ENCODE results near the gene OR2A1.
"Not testable (repeated sequence)": the region's sequence is repeated elsewhere in the genome, so short reads cannot be mapped to it uniquely, and the experiment has no call there.

Gene OR2A1

DNA sequence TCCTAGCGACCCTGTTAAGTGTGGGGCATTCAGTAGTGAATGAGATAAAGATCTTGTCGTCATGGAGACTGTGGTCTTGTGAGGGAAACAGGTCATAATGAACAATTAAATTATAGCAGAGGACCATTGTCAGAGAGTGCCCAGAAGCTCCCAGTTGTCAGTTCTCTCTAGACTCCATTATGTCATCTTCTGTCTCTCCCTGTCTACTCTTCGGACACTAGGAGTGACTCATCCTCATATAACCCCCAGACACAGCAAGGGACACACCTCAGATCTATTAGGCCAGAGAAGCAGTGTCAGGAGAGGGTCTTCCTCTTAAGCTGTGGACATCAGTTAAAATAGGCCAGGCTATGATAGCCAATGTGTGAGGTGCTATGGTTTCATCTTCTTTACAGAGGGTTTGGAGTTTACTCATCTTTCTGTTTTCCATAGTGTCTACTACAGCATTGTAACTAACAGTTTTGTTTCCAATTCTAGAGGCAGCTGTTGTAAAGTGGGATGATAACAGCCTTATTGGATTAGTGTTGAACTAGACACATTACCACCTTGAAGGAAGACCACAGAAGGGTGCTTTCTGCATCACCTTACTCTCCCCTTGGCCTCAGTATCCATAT lies 24.9 kb upstream of the OR2A1 start:
- ATAC-seq (ENCODE audit: insufficient read depth, low read depth); DNase-seq; H3K4me3 ChIP-seq (ENCODE audit: low read depth in 1 of 2, low read length in 2 of 2); H3K27ac ChIP-seq (ENCODE audit: low read length); H3K4me2 ChIP-seq (ENCODE audit: insufficient read depth, low read length); H3K9ac ChIP-seq (ENCODE audit: low read depth, low read length); H3K79me2 ChIP-seq (ENCODE audit: insufficient read depth, low read length); H3K27me3 ChIP-seq (ENCODE audit: insufficient read depth, low read length, poor library complexity); H3K4me1 ChIP-seq (ENCODE audit: insufficient read depth, low read length); H2AFZ ChIP-seq (ENCODE audit: low read depth, low read length); H4K20me1 ChIP-seq (ENCODE audit: insufficient read depth, low read length); H3K36me3 ChIP-seq (ENCODE audit: insufficient read depth, low read length); H3K9me3 ChIP-seq (ENCODE audit: insufficient read depth, low read length, severe bottlenecking): not testable (repeated sequence)

DNA sequence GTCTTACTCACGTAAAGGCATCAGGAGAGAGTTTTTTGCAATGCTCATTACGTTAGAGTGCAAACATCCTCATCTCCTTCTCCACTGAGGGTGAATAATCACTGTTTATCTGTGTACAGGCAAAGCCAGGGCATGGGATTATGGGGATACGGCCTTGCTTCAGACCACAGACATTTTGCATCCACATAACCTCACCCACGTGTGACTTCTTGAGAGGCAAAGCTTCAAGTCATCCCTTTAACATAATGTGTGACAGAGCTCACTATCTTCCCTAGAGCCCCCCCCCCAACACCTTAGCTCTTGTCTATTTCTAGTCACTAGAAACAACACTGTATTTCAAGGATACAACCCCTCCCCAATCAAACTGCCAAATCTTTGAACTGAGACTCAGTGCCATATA lies 20.6 kb upstream of the OR2A1 start:
- H3K9me3 ChIP-seq (ENCODE audit: insufficient read depth, low read length, severe bottlenecking); H2AFZ ChIP-seq (ENCODE audit: low read depth, low read length); H3K4me3 ChIP-seq (ENCODE audit: low read depth in 1 of 2, low read length in 2 of 2); H3K4me2 ChIP-seq (ENCODE audit: insufficient read depth, low read length); H3K9ac ChIP-seq (ENCODE audit: low read depth, low read length); H3K36me3 ChIP-seq (ENCODE audit: insufficient read depth, low read length); H3K79me2 ChIP-seq (ENCODE audit: insufficient read depth, low read length); H3K27ac ChIP-seq (ENCODE audit: low read length); DNase-seq; H3K27me3 ChIP-seq (ENCODE audit: insufficient read depth, low read length, poor library complexity); H4K20me1 ChIP-seq (ENCODE audit: insufficient read depth, low read length); H3K4me1 ChIP-seq (ENCODE audit: insufficient read depth, low read length): not testable (repeated sequence)
- peak; percentile 19; the same call in 1 of the 3 replicates for ATAC-seq (ENCODE audit: insufficient read depth, low read depth)

DNA sequence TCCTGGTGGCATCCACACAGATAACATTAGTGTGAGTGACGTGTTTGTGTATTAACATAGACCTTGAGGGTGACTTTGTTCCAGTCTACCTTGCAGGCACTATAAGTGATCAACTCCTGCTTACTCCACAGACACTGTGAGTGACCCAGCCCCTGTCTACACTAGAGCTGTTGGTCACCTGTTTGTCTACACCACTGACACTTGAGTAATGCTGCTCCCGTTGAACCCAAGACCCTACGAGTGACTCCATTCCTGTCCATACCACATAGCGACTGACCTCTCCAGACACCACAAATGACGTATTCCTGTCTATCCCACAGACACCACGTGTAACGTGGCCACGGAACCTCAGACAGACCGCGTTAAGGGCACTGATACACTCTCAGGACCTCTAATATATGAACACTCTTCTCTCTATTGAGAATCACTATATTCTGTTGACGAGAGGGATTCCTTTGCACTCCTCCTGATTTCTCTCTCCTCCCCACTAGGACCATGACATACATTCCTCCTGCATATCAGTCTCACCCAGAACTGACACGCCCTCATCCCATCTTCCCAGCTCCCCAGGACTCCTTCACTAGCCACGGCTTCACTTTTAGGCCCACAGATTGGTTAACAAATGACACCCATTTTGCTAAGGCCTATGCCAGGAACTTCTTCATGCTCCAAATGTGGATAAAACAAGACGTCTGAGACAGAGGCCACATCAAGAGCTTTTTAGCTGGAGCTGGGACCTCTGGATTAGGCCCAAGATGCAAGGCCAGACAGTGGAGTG lies 19.6 kb upstream of the OR2A1 start:
- not testable (repeated sequence) for H3K4me1 ChIP-seq (ENCODE audit: insufficient read depth, low read length); H3K36me3 ChIP-seq (ENCODE audit: insufficient read depth, low read length); H2AFZ ChIP-seq (ENCODE audit: low read depth, low read length); H3K9ac ChIP-seq (ENCODE audit: low read depth, low read length); DNase-seq; H3K79me2 ChIP-seq (ENCODE audit: insufficient read depth, low read length); H3K4me3 ChIP-seq (ENCODE audit: low read depth in 1 of 2, low read length in 2 of 2); H3K9me3 ChIP-seq (ENCODE audit: insufficient read depth, low read length, severe bottlenecking); H4K20me1 ChIP-seq (ENCODE audit: insufficient read depth, low read length); ATAC-seq (ENCODE audit: insufficient read depth, low read depth); H3K4me2 ChIP-seq (ENCODE audit: insufficient read depth, low read length); H3K27ac ChIP-seq (ENCODE audit: low read length); H3K27me3 ChIP-seq (ENCODE audit: insufficient read depth, low read length, poor library complexity)

DNA sequence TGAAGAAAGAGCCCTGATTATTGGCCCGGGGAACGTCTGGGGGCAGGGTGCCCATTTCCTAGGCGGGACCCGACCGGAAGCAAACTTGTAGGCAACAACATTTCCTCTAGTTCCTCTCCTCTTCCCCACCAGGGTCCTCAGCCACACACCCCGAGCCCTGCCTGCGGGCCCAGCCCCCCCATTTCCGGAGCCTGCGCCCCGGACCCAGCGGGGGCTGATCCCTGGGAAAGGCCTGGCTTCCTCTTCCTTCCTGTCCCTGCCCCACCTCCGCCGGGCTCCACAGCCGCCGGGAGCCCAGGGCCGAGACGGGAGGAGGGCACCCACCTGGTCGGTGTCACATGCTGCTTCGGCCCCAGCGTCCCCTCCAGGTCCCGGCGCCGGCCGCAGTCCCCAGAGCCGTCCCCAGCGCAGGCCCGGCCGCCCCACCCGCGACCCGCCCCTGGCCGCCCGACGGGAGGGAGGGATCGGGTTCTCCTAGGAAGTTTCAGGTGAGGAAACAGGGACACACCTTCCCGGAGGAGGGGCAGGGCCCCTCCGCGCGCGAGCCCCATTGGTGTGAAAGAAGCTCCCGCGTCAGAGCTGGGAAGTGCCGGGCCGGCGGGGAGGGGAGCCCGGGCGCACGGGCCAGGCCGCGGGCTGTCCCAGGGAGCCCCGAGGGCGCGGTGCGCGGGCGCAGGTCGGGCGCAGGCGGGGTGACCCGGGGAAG lies 18.3 kb upstream of the OR2A1 start:
- H3K9me3 ChIP-seq (ENCODE audit: insufficient read depth, low read length, severe bottlenecking); H3K27ac ChIP-seq (ENCODE audit: low read length); H3K4me2 ChIP-seq (ENCODE audit: insufficient read depth, low read length); H4K20me1 ChIP-seq (ENCODE audit: insufficient read depth, low read length); H2AFZ ChIP-seq (ENCODE audit: low read depth, low read length); H3K4me1 ChIP-seq (ENCODE audit: insufficient read depth, low read length); H3K79me2 ChIP-seq (ENCODE audit: insufficient read depth, low read length); H3K36me3 ChIP-seq (ENCODE audit: insufficient read depth, low read length); H3K27me3 ChIP-seq (ENCODE audit: insufficient read depth, low read length, poor library complexity); DNase-seq; ATAC-seq (ENCODE audit: insufficient read depth, low read depth); H3K4me3 ChIP-seq (ENCODE audit: low read depth in 1 of 2, low read length in 2 of 2); H3K9ac ChIP-seq (ENCODE audit: low read depth, low read length): not testable (repeated sequence)

DNA sequence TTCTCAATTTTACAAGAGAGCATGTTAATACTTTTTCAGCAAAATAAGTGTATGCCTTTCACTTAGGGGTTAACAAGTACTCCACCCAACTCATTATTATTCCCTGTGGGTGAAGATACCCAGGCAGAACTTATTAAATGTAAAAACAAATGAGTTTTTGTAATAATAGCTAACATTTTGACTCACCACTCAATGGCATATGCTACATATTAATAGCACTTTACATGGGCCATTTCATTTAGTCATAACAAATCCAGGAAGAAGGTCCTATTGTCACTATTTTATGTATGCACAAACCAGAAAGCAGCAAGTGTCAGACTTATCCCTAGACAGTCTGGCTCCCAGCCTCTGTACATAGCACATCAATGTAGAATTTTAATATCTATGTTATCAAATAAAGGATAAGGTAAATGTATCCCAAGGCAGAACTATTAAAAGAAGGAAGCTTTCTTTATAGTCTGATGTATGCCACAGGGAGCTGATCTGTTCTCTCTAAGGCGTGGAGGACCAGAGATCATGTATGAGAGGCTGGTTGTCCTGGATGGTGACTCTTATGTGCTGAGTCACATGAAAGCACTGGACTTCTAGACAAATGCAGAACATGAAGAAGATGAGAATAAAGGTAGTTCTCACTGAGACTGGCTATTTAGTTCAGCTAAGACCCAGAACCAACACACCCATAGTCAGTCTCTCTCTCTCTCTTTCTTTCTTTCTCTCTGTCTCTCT lies 9.5 kb upstream of the OR2A1 start:
- not testable (repeated sequence) for ATAC-seq (ENCODE audit: insufficient read depth, low read depth); H3K4me2 ChIP-seq (ENCODE audit: insufficient read depth, low read length); H3K36me3 ChIP-seq (ENCODE audit: insufficient read depth, low read length); H3K9ac ChIP-seq (ENCODE audit: low read depth, low read length); DNase-seq; H3K9me3 ChIP-seq (ENCODE audit: insufficient read depth, low read length, severe bottlenecking); H4K20me1 ChIP-seq (ENCODE audit: insufficient read depth, low read length); H3K4me1 ChIP-seq (ENCODE audit: insufficient read depth, low read length); H3K27me3 ChIP-seq (ENCODE audit: insufficient read depth, low read length, poor library complexity); H3K4me3 ChIP-seq (ENCODE audit: low read depth in 1 of 2, low read length in 2 of 2); H3K27ac ChIP-seq (ENCODE audit: low read length); H3K79me2 ChIP-seq (ENCODE audit: insufficient read depth, low read length); H2AFZ ChIP-seq (ENCODE audit: low read depth, low read length)

DNA sequence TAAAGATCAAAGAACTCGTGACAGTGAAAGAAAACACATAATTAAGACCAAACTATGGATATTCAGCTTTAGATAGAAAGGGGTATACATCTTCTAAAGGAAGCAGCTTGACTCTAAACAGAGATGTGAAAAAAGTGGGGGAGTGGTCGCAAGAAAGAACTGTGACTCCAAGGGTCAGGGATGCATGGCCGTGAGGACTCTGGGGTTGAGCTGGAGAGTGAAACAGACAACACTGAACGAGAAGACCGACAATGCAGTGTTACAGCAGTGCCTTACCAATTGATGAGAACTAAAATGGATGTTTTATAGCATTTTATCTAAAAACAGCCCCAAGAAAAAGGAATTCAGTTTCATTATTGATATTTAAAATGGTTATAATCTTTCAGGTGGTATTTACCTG lies 8.6 kb upstream of the OR2A1 start:
- not testable (repeated sequence) for H3K4me2 ChIP-seq (ENCODE audit: insufficient read depth, low read length); H2AFZ ChIP-seq (ENCODE audit: low read depth, low read length); H3K79me2 ChIP-seq (ENCODE audit: insufficient read depth, low read length); H3K9me3 ChIP-seq (ENCODE audit: insufficient read depth, low read length, severe bottlenecking); H3K9ac ChIP-seq (ENCODE audit: low read depth, low read length); H3K4me1 ChIP-seq (ENCODE audit: insufficient read depth, low read length); ATAC-seq (ENCODE audit: insufficient read depth, low read depth); H3K36me3 ChIP-seq (ENCODE audit: insufficient read depth, low read length); H4K20me1 ChIP-seq (ENCODE audit: insufficient read depth, low read length); H3K27me3 ChIP-seq (ENCODE audit: insufficient read depth, low read length, poor library complexity); H3K4me3 ChIP-seq (ENCODE audit: low read depth in 1 of 2, low read length in 2 of 2); DNase-seq; H3K27ac ChIP-seq (ENCODE audit: low read length)

DNA sequence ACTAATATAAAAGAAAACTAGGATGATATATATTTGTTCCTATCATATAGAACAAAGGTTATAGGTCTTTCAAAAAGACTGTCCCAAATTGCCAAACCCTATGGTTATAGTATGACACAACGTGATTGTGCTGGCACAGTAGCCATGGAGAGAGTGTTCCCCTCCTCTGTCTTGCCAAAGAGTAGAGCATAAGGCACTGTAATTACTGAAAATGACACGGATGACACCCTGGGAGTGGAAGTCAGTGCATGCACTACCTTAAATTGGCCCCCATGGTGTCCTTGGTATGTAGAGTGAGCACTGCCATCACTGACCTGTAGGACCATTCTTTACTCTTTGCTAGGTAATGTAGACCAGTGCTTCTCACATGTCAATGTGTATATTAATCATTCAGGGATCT lies 7.1 kb upstream of the OR2A1 start:
- not testable (repeated sequence) for DNase-seq; ATAC-seq (ENCODE audit: insufficient read depth, low read depth); H3K27ac ChIP-seq (ENCODE audit: low read length); H4K20me1 ChIP-seq (ENCODE audit: insufficient read depth, low read length); H3K4me3 ChIP-seq (ENCODE audit: low read depth in 1 of 2, low read length in 2 of 2); H3K27me3 ChIP-seq (ENCODE audit: insufficient read depth, low read length, poor library complexity); H2AFZ ChIP-seq (ENCODE audit: low read depth, low read length); H3K4me1 ChIP-seq (ENCODE audit: insufficient read depth, low read length); H3K36me3 ChIP-seq (ENCODE audit: insufficient read depth, low read length); H3K9me3 ChIP-seq (ENCODE audit: insufficient read depth, low read length, severe bottlenecking); H3K4me2 ChIP-seq (ENCODE audit: insufficient read depth, low read length); H3K9ac ChIP-seq (ENCODE audit: low read depth, low read length); H3K79me2 ChIP-seq (ENCODE audit: insufficient read depth, low read length)

DNA sequence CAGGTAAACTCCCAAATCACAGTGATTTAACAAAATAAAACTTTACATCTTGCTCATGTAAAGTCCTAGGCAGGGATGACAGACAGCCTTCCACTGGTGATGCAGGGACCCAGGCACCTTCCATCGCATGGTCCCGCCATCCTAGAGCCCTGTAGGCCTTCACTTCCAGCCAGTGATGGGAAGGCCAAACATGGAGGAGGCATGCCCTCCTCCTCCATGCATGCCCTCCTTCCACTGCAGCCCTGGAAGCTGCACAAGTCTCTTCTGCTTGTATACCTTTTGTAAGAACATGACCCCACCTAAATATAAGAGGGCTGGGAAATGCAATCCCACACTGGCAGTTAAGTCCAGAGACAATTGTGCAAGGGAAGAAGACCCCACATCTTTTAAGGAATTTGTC lies 2.5 kb upstream of the OR2A1 start:
- not testable (repeated sequence) for H3K79me2 ChIP-seq (ENCODE audit: insufficient read depth, low read length); DNase-seq; H3K27ac ChIP-seq (ENCODE audit: low read length); H3K4me3 ChIP-seq (ENCODE audit: low read depth in 1 of 2, low read length in 2 of 2); H3K4me2 ChIP-seq (ENCODE audit: insufficient read depth, low read length); H3K36me3 ChIP-seq (ENCODE audit: insufficient read depth, low read length); H4K20me1 ChIP-seq (ENCODE audit: insufficient read depth, low read length); H3K27me3 ChIP-seq (ENCODE audit: insufficient read depth, low read length, poor library complexity); H2AFZ ChIP-seq (ENCODE audit: low read depth, low read length); H3K4me1 ChIP-seq (ENCODE audit: insufficient read depth, low read length); H3K9me3 ChIP-seq (ENCODE audit: insufficient read depth, low read length, severe bottlenecking); H3K9ac ChIP-seq (ENCODE audit: low read depth, low read length); ATAC-seq (ENCODE audit: insufficient read depth, low read depth)

Data from DND-41 (cell line).